H54 (cell line): ENCODE data around the gene CCP110.

Experiments used
- DNase-seq: peaks from one replicate; pipeline ENCODE4 v3.0.0; 2011; ENCODE audit warnings: low spot score, mixed read lengths; ENCODE audit not compliant: insufficient read length
- FAIRE-seq: peaks from 3 replicates; lab custom pipeline; 2011; peaks lifted over from hg19 to GRCh38; lab: Jason Lieb, UNC
- POLR2A ChIP-seq: IDR thresholded peaks from 2 replicates; pipeline ENCODE4 v1.6.1; 2011; ENCODE audit warnings: low read depth, mild to moderate bottlenecking, low read length

Gene CCP110

GRCh38 chr16:19583665-19584300 lies 60.0 kb downstream of the CCP110 start:
- no peak for TF ChIP-seq POLR2A
- no peak for DNase-seq
- peak; percentile 48 for FAIRE-seq

- no peak for TF ChIP-seq POLR2A
- FAIRE-seq (no peak), DNase-seq (no peak)
Observed at GRCh38 chr16:19588661-19589060, 64.9 kb downstream of the CCP110 start.

- FAIRE-seq = no peak
- no peak for TF ChIP-seq POLR2A
- no peak for DNase-seq
Observed at GRCh38 chr16:19589106-19589505, 65.4 kb downstream of the CCP110 start.

DNA sequence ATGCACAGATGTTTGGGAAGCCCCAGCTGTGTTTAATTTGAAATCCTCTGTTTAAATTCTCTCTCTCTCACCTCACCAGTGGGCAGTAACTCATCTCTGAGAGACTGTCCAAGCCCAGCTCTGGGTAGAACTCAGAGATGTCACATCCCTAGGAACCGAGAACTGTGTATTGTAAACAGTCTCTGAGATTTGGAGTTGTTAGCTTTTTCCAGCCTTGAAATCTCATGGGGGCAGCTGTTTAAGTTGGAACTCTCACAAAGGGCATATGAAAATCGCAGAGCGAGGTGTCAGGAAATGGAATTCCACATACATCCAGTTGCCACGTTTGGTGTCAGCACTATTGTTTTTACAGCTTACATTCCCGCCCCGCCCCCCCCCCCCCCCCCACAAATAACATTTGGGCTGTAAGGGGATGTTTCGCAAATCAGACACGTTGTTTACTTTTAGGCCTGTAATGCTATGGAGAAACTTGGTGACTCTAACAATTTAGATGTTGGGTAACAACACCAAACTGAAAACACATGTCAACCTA lies 66.1 kb downstream of the CCP110 start:
- FAIRE-seq (no peak), DNase-seq (no peak)
- TF ChIP-seq POLR2A = no peak

- DNase-seq = peak; percentile 69
- FAIRE-seq = peak; percentile 41
- TF ChIP-seq POLR2A = no peak
Observed at GRCh38 chr16:19595043-19595767, 71.5 kb downstream of the CCP110 start.

DNA sequence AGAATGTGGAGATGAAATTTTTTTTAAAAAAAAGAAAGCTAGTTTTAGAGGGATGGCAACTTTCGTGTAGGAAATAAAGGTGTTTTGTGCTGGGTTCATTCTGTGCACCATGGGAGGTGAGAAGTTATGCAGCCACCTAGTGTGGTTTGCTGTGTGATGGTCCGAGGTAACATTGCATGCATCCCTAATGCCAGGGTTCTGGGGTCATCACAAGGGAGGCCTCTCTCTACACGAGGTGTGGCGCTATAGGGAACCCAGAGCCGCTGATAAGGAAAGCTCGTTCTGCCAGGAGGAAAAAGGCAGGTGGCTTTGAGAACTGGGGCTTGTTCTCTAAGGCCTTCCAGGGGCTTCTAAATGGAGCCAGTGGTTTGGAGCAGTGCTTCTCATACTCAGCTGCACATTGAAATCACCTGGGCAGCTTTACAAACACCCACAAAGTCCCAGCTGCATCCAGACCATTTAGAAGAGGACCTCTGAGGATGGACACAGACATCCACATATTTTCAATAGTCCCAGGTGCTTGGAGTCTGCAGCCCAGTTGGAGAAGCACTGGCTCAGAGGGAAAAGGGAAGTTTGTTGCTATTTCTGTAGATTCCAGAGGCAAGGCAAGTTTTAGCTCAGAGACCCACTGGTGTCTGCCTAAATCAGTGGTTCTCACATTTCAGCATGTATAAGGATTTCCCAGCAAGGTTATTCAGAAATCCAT lies 75.2 kb downstream of the CCP110 start:
- DNase-seq (no peak), FAIRE-seq (no peak)
- TF ChIP-seq POLR2A = no peak

- DNase-seq (no peak), FAIRE-seq (no peak)
- no peak for TF ChIP-seq POLR2A
Observed at GRCh38 chr16:19599968-19600716, 76.4 kb downstream of the CCP110 start.

GRCh38 chr16:19601083-19601976 lies 77.6 kb downstream of the CCP110 start:
- FAIRE-seq = peak; percentile 64
- no peak for TF ChIP-seq POLR2A
- DNase-seq = peak; percentile 22
